ENCODE measurements around the gene CEACAM3. TPM values are rescaled to one million over a fixed set of nuclear protein-coding genes. Genes with fewer than 3 reads are reported as not detected.

CEACAM3 gene
- total RNA-seq, 1 donor = not detected

- H3K9me3 ChIP-seq (ENCODE audit: low read depth, low read length) = no peaks in the 10 kb centered on the region
- no peak overlapping the region for H3K4me3 ChIP-seq (ENCODE audit: insufficient read depth, low read length)
- H3K79me2 ChIP-seq (ENCODE audit: insufficient read depth, low read length) = no peaks in the 10 kb centered on the region
- no peak for DNase-seq (ENCODE audit: insufficient read length, low spot score, missing footprints)
- no peak overlapping the region for H3K4me2 ChIP-seq (ENCODE audit: insufficient read depth, low read length)
- H3K27ac ChIP-seq (ENCODE audit: low read depth, low read length) = no peak overlapping the region
- H2AFZ ChIP-seq (ENCODE audit: low read length) = no peak overlapping the region
- H3K36me3 ChIP-seq (ENCODE audit: insufficient read depth, low read length) = no peaks in the 10 kb centered on the region
- H3K4me1 ChIP-seq (ENCODE audit: insufficient read depth, low read length) = no peaks in the 10 kb centered on the region
- no peak for TF ChIP-seq CTCF (IDR thresholded peaks at IDR 0.05; ENCODE audit: extremely low read depth, low read depth, low read length)
- H4K20me1 ChIP-seq (ENCODE audit: insufficient read depth, low read length) = no peaks in the 10 kb centered on the region
- no peaks in the 10 kb centered on the region for H3K27me3 ChIP-seq (ENCODE audit: insufficient read depth, low read length)
Observed at GRCh38 chr19:41804336-41804735, 7.9 kb downstream of the CEACAM3 start.

GRCh38 chr19:41807176-41807575 lies 10.8 kb downstream of the CEACAM3 start:
- TF ChIP-seq CTCF (IDR thresholded peaks at IDR 0.05; ENCODE audit: extremely low read depth, low read depth, low read length) = no peak
- Histone ChIP-seq H3K4me3 (ENCODE audit: insufficient read depth, low read length) (no peak overlapping the region), H3K4me2 (ENCODE audit: insufficient read depth, low read length) (no peak overlapping the region), H2AFZ (ENCODE audit: low read length) (no peak overlapping the region), H3K36me3 (ENCODE audit: insufficient read depth, low read length) (no peaks in the 10 kb centered on the region), H4K20me1 (ENCODE audit: insufficient read depth, low read length) (no peaks in the 10 kb centered on the region), H3K79me2 (ENCODE audit: insufficient read depth, low read length) (no peaks in the 10 kb centered on the region), H3K27me3 (ENCODE audit: insufficient read depth, low read length) (no peaks in the 10 kb centered on the region), H3K4me1 (ENCODE audit: insufficient read depth, low read length) (no peaks in the 10 kb centered on the region), H3K9me3 (ENCODE audit: low read depth, low read length) (no peaks in the 10 kb centered on the region), H3K27ac (ENCODE audit: low read depth, low read length) (no peak overlapping the region)
- DNase-seq (ENCODE audit: insufficient read length, low spot score, missing footprints) = no peak

GRCh38 chr19:41808663-41809566 lies 12.5 kb downstream of the CEACAM3 start:
- Histone ChIP-seq H3K4me3 (ENCODE audit: insufficient read depth, low read length) (no peak overlapping the region), H2AFZ (ENCODE audit: low read length) (no peak overlapping the region), H3K27me3 (ENCODE audit: insufficient read depth, low read length) (no peaks in the 10 kb centered on the region), H4K20me1 (ENCODE audit: insufficient read depth, low read length) (no peaks in the 10 kb centered on the region), H3K4me1 (ENCODE audit: insufficient read depth, low read length) (no peaks in the 10 kb centered on the region), H3K9me3 (ENCODE audit: low read depth, low read length) (no peaks in the 10 kb centered on the region), H3K79me2 (ENCODE audit: insufficient read depth, low read length) (no peaks in the 10 kb centered on the region), H3K4me2 (ENCODE audit: insufficient read depth, low read length) (no peak overlapping the region), H3K27ac (ENCODE audit: low read depth, low read length) (no peak overlapping the region), H3K36me3 (ENCODE audit: insufficient read depth, low read length) (no peaks in the 10 kb centered on the region)
- TF ChIP-seq CTCF (IDR thresholded peaks at IDR 0.05; ENCODE audit: extremely low read depth, low read depth, low read length) = no peak
- DNase-seq (ENCODE audit: insufficient read length, low spot score, missing footprints) = no peak

- no peak overlapping the region for H3K27ac ChIP-seq (ENCODE audit: low read depth, low read length)
- no peak for TF ChIP-seq CTCF (IDR thresholded peaks at IDR 0.05; ENCODE audit: extremely low read depth, low read depth, low read length)
- no peaks in the 10 kb centered on the region for H3K9me3 ChIP-seq (ENCODE audit: low read depth, low read length)
- H3K4me3 ChIP-seq (ENCODE audit: insufficient read depth, low read length) = no peak overlapping the region
- no peaks in the 10 kb centered on the region for H4K20me1 ChIP-seq (ENCODE audit: insufficient read depth, low read length)
- no peaks in the 10 kb centered on the region for H3K4me1 ChIP-seq (ENCODE audit: insufficient read depth, low read length)
- no peaks in the 10 kb centered on the region for H3K36me3 ChIP-seq (ENCODE audit: insufficient read depth, low read length)
- H2AFZ ChIP-seq (ENCODE audit: low read length) = no peak overlapping the region
- no peaks in the 10 kb centered on the region for H3K79me2 ChIP-seq (ENCODE audit: insufficient read depth, low read length)
- DNase-seq (ENCODE audit: insufficient read length, low spot score, missing footprints) = peak; percentile 30
- no peaks in the 10 kb centered on the region for H3K27me3 ChIP-seq (ENCODE audit: insufficient read depth, low read length)
- H3K4me2 ChIP-seq (ENCODE audit: insufficient read depth, low read length) = no peak overlapping the region
Observed at GRCh38 chr19:41810301-41810700, 13.9 kb downstream of the CEACAM3 start.

All from osteoblast (primary cell).